Fibroblast of the aortic adventitia (primary cell): ENCODE data around the gene CFAP126. TPM values are rescaled to one million over a fixed set of nuclear protein-coding genes. Genes with fewer than 3 reads are reported as not detected.
"Not testable (repeated sequence)": the region's sequence is repeated elsewhere in the genome, so short reads cannot be mapped to it uniquely, and the experiment has no call there.

Source experiments
- DNase-seq: peaks from one replicate; pipeline ENCODE4 v3.0.0-alpha.2; 2010; ENCODE audit warnings: low read depth
- H3K4me3 ChIP-seq: 2 replicates; pipeline ENCODE4 v1.5.1; 2011; ENCODE audit warnings: low read depth, mild to moderate bottlenecking, control low read depth, low read length, moderate library complexity
- CTCF ChIP-seq: IDR thresholded peaks from 2 replicates; pipeline ENCODE4 v1.5.1; 2011; ENCODE audit warnings: mild to moderate bottlenecking, low read length, control low read depth, inconsistent platforms; ENCODE audit not compliant: insufficient read depth
- total RNA-seq: library from RNA; depleted of rRNA; stranded (reverse); fragments of >200 nt; gene quantifications from 2 replicates; pipeline ENCODE4 v1.2.3, GENCODE V29; 2012; ENCODE audit warnings: low replicate concordance

CFAP126 gene
- total RNA-seq, 1 donor: not detected

- no peak for TF ChIP-seq CTCF
- peak; percentile 98 for DNase-seq
- peak overlapping the region; percentile 85 for H3K4me3 ChIP-seq
These were observed 22.2 kb upstream of the CFAP126 start for GRCh38 chr1:161389691-161390558.

- peak overlapping the region; percentile 79 for H3K4me3 ChIP-seq
- not testable (repeated sequence) for DNase-seq
These were observed 21.5 kb upstream of the CFAP126 start for GRCh38 chr1:161389158-161389557.

- DNase-seq: no peak
- TF ChIP-seq CTCF: no peak
These were observed 21.0 kb upstream of the CFAP126 start for GRCh38 chr1:161388639-161389038.

GRCh38 chr1:161382214-161383019 lies 14.7 kb upstream of the CFAP126 start:
- DNase-seq: peak; percentile 86
- peak overlapping the region; percentile 6 for H3K4me3 ChIP-seq
- peak; percentile 58 for TF ChIP-seq CTCF

More at GRCh38 chr1:161388639-161389038, 21.0 kb upstream of the CFAP126 start:
- H3K4me3 ChIP-seq: no peak overlapping the region

GRCh38 chr1:161381707-161382106 lies 14.0 kb upstream of the CFAP126 start:
- DNase-seq: no peak

GRCh38 chr1:161379071-161379470 lies 11.4 kb upstream of the CFAP126 start:
- DNase-seq: peak; percentile 69
- TF ChIP-seq CTCF: no peak
- peak overlapping the region; percentile 49 for H3K4me3 ChIP-seq

More at GRCh38 chr1:161381707-161382106, 14.0 kb upstream of the CFAP126 start:
- no peak overlapping the region for H3K4me3 ChIP-seq
- TF ChIP-seq CTCF: no peak

- no peak overlapping the region for H3K4me3 ChIP-seq
- TF ChIP-seq CTCF: no peak
- DNase-seq: no peak
These were observed 10.3 kb upstream of the CFAP126 start for GRCh38 chr1:161378014-161378413.
